HG02938 (cell line): ENCODE data around the gene IFT57.

Experiments used
- ATAC-seq: cut with Tn5 transposase; IDR thresholded peaks from one replicate; pipeline ENCODE4 v1.9.1; 2021; ENCODE audit warnings: mild to moderate bottlenecking, moderate library complexity; ENCODE audit not compliant: unreplicated experiment

The IFT57 gene

GRCh38 chr3:108127301-108127988 lies 94.8 kb downstream of the IFT57 start:
- ATAC-seq, result no peak

GRCh38 chr3:108126348-108126747 lies 95.9 kb downstream of the IFT57 start:
- no peak for ATAC-seq

GRCh38 chr3:108125550-108126071 lies 96.6 kb downstream of the IFT57 start:
- ATAC-seq, result peak; percentile 52

GRCh38 chr3:108125153-108125543 lies 97.1 kb downstream of the IFT57 start:
- no peak for ATAC-seq

- peak; percentile 81 for ATAC-seq
Observed at GRCh38 chr3:108124337-108125152, 97.7 kb downstream of the IFT57 start.

- no peak for ATAC-seq
Observed at GRCh38 chr3:108123326-108123725, 98.9 kb downstream of the IFT57 start.

GRCh38 chr3:108122276-108122675 lies 99.9 kb downstream of the IFT57 start:
- ATAC-seq, result no peak

- ATAC-seq, result no peak
Observed at GRCh38 chr3:108119398-108120104, 102.7 kb downstream of the IFT57 start.

GRCh38 chr3:108118038-108118768 lies 104.0 kb downstream of the IFT57 start:
- no peak for ATAC-seq

- ATAC-seq, result no peak
Observed at GRCh38 chr3:108117241-108117775, 104.9 kb downstream of the IFT57 start.

GRCh38 chr3:108114423-108115065 lies 107.7 kb downstream of the IFT57 start:
- no peak for ATAC-seq

- ATAC-seq, result no peak
Observed at GRCh38 chr3:108113975-108114374, 108.2 kb downstream of the IFT57 start.

- no peak for ATAC-seq
Observed at GRCh38 chr3:108110934-108111333, 111.3 kb downstream of the IFT57 start.
